Measurements from ENCODE around the gene SHCBP1L.

SHCBP1L gene

GRCh38 chr1:182890927-182891610 is 61.9 kb downstream of the SHCBP1L start:
- DNase-seq (ENCODE audit: low read depth), result no peak

GRCh38 chr1:182889997-182890396 is 63.0 kb downstream of the SHCBP1L start:
- peak; percentile 15 for DNase-seq (ENCODE audit: low read depth)

DNA sequence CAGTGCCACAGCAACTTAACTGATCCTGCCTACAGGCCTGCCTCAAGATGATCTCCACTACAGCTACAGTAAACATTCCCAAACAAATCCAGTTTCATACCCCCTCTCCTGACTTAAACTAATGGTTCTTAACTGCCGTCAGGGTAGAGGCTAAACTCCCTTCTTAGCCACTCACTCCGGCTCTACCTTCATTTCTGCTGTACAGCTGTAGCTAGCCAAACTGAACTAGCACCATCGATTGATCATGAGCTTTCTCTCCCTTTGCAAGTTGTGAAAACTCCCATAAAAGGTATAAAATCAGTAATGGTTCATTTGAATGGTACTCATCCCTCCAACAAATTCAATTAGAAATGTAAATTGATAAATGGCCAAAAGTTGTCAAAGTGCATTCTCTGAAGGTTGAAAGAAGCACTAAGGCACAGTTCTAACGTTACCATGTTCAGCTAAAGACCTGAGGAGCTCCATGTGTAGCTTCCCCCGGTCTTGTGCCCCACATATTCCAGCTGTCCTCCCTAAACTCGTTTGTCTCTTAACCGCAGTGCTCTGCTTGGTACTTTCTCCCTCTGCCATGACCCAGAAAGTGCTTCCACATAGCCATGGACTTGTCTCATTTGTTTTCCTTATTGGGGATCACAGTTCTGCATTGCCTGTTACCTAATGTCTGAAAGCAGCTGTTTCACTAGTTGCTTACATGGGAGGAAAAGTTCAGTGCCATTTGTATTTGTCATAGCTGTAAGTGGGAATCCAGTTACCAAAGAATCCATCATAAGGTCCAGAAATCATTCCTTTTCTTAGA is 64.0 kb downstream of the SHCBP1L start:
- peak; percentile 18 for DNase-seq (ENCODE audit: low read depth)

DNA sequence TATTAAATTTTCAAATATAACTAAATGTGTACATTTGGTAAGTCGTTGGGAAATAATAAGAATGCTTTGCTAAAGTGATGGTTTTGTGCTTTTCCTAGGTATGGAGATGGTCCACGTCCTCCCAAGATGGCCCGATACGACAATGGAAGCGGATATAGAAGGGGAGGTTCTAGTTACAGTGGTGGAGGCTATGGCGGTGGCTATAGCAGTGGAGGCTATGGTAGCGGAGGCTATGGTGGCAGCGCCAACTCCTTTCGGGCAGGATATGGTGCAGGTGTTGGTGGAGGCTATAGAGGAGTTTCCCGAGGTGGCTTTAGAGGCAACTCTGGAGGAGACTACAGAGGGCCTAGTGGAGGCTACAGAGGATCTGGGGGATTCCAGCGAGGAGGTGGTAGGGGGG is 66.0 kb downstream of the SHCBP1L start:
- DNase-seq (ENCODE audit: low read depth), result no peak

- DNase-seq (ENCODE audit: low read depth), result no peak
These were observed 67.4 kb downstream of the SHCBP1L start for GRCh38 chr1:182885591-182885990.

DNA sequence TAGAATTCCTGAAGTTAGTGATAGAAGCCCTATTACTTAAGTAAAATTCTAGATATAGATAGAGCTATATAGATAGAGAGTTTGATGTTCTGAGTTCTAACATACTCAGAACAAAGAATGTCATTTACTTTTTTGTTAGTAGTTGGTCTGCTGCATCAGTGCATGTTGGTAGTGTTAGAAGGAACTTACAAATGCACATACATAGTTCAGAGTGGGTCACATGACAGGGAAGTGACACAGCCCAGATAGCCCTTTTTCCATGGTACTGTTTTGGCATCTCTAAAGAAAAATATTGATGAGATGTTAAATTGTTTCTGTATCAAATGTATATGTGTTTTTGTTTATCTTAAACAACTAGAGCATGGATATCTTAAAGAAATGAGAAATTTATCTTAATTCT is 68.1 kb downstream of the SHCBP1L start:
- no peak for DNase-seq (ENCODE audit: low read depth)

GRCh38 chr1:182877842-182878241 is 75.1 kb downstream of the SHCBP1L start:
- no peak for DNase-seq (ENCODE audit: low read depth)

DNA sequence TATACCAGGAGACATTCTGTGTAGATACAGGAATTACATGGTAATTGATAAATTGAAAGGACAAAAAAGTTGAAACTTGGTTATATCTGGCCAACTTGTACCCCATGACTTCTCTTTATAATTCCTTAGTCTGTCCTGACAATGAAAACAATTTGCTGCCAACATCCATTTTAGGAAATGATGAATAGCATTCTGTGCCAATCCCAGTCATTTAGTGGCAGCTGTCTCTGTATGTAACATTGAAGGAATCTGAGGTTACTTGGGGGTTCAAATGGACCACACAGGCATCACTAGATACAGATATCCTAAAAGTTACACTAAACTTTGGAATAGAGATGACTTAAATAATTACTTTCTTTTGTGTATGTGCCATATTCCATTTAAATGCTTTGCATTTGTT is 75.6 kb downstream of the SHCBP1L start:
- DNase-seq (ENCODE audit: low read depth), result no peak

DNA sequence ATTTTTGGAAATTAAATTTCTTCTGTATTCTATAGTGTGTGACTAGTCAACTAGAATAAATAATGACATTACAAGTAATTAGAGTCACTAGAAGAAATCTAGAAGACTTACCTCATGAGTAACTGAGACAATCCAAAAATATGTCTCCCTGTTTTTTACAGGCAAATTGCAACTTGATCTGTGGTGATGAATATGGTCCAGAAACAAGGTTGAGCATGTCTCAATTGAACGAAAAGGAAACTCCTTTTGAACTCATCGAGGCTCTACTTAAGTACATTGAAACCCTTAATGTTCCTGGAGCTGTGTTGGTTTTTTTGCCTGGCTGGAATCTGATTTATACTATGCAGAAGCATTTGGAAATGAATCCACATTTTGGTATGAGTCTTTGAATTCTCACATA is 77.1 kb downstream of the SHCBP1L start:
- no peak for DNase-seq (ENCODE audit: low read depth)

DNA sequence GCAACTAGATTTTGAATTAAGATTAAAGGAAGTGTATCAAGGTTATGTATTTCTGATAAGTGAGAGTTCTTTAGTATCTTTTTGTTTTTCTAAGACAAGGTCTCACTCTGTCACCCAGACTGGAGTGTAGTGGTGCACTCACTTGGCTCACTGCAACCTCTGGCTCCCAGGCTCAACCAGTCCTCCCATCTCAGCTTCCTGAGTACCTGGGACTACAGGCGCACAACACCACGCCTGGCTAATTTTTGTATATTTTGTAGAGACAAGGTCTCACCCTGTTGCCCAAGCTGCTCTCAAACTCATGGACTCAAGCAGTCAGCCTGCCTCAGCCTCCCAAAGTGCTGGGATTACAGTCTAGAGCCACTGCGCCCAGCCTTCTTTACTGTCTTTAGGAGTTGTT is 80.1 kb downstream of the SHCBP1L start:
- DNase-seq (ENCODE audit: low read depth), result no peak

GRCh38 chr1:182869241-182869666 is 83.7 kb downstream of the SHCBP1L start:
- DNase-seq (ENCODE audit: low read depth), result no peak

GRCh38 chr1:182867861-182868260 is 85.1 kb downstream of the SHCBP1L start:
- no peak for DNase-seq (ENCODE audit: low read depth)

DNA sequence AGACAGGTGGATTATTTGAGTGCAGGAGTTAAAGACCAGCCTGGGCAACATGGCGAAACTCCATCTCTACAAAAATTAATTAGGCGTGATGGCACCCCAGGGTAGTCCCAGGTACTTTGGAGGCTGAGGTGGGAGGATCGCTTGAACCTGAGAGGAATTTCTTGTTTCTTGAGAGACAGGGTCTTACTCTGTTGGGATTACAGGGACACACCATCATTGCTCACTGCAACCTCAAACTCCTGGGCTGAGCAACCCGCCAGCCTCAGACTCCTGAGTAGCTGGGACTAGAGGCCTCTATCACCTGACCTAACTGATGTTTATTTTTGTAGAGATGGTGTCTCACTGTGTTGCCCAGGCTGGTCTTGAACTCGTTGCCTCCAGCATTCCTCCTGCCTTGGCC is 89.0 kb downstream of the SHCBP1L start:
- DNase-seq (ENCODE audit: low read depth), result no peak

GRCh38 chr1:182862827-182863226 is 90.1 kb downstream of the SHCBP1L start:
- DNase-seq (ENCODE audit: low read depth), result no peak

GRCh38 chr1:182861994-182862393 is 91.0 kb downstream of the SHCBP1L start:
- no peak for DNase-seq (ENCODE audit: low read depth)

DNA sequence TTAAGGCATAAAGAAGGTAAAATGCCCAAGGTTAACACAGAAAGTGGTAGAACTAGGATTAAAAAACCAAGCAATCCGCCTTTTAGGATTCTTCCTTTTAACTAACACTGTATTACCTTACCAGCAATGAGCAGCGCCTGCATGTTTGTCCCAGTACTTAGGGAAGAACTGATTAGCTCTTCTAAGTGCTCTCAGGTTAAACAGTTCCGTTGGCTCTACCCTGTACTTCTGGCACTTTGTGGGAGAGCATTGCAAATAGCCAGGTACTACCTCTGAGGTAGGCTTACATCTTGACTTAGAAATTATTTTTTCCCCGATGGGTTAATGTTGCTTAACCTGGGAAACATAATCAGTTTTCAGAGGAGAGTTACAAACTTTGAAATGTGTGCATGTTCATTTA is 92.3 kb downstream of the SHCBP1L start:
- no peak for DNase-seq (ENCODE audit: low read depth)

GRCh38 chr1:182857212-182857611 is 95.8 kb downstream of the SHCBP1L start:
- DNase-seq (ENCODE audit: low read depth), result no peak

GRCh38 chr1:182855911-182856310 is 97.1 kb downstream of the SHCBP1L start:
- DNase-seq (ENCODE audit: low read depth), result no peak

DNA sequence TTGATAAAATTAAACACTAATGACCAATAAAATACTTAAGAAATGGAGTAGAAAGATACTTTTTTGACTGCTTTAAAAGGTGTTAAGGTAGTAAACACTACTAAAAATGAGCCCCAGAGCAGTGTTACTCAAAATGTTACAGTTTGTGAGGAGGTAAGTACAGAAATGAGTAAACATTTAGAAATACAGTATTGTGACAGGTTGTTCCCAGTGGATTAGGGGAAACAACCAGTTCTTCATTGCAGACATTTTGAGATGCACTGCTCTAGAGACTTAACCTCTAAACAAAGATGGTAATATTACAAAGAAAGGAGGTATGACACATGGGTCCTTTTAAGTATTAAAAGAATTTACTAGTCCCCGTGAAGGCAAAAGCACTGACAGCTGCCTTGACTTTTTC is 101.1 kb downstream of the SHCBP1L start:
- no peak for DNase-seq (ENCODE audit: low read depth)

DNA sequence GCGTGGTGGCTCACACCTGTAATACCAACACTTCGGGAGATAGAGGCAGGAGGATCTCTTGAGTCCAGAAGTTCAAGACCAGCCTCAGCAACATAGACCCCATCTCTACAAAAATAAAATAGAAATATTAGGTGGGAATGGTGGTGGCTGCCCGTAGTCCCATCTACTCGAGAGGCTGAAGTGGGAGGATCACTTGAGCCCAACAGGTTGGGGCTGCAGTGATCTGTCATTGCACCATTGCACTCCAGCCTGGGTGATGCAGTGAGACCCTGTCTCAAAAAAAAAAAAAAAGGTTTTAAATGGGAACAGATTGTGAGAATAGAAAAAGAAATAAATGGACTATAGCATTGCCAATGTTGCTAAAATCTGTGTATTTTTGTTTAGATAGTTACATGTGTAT is 102.6 kb downstream of the SHCBP1L start:
- no peak for DNase-seq (ENCODE audit: low read depth)
